ENCODE data around the gene SLC25A21. TPM values are rescaled to one million over a fixed set of nuclear protein-coding genes. Genes with fewer than 3 reads are reported as not detected.

SLC25A21 gene
- total RNA-seq, 2 experiments from 2014 or later, result not detected

DNA sequence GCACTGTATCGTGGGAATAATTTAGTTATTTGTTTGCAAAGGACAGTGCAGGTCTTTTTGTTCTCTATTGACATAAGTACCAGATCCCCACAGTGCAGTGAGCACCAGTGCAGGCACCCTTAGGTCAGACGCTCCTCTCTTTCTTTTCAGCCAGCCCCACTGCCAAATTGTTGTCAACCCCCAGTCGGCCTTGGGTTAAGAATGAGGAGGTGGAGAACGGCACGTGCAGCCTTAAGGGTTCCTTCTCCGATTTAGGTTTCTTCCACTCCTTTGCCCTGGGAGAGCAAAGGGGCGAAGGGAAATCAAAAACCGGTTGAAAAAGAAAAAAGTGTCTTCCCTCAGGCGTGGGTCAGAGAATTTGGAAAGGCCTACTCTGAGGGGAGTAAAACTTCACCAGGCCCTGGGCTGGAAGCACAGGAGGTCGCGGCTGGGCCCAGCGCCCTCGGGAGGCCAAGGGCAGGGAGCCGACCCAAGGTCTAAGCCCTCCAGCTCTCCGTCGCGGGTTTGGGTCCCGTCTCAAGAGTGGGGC is 506.5 kb downstream of the SLC25A21 start:
- POLR2A ChIA-PET, result no interaction called here

DNA sequence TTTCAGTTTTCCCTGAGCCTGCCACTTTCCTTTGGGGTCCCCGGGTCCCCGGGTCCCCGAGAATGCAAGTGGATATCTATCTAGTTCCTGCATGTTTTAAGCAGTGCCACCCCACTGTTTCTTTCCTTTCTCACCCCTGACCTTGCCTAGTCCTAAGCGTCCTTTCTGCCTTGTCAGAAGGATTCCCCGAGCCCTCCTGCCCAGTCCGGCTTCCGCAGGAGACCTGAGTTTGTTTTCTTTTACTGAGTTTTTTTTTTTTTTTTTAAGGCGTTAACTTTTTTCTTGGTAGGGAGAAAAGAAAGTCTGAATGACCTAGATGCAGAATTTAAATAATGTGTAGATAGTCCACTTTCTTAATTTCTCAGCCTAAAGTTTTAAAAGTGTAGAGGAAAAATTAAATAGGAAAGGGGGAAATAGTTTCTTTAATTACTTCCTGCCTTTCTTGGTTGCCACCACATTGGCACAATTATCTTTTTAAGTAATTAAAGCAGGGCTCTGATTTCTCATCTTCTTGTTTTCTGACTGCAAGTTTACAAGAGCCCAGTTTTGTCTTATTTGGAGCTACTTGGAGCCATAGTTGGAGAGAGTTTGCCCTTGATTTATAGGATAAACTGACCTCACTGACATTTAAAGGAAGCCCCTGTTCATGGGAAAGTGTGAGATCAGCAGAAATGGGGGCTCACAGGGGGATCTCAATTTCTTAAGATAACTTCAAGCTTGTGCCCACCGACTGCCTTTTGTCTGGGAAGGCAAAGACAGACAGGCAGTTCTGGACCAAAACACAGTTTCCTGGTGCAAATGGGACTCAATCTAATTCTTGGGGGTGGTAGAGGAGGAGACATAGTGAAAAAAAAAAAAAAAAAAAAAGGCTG is 507.8 kb downstream of the SLC25A21 start:
- Mint-ChIP-seq H3K4me3 (no peak overlapping the region), H3K27me3 (peaks cover 73% of the 10 kb centered on the region)

More for the DNA sequence above, 506.5 kb downstream of the SLC25A21 start:
- Mint-ChIP-seq H3K4me3 (no peak overlapping the region), H3K27ac (no peak overlapping the region), H3K36me3 (ENCODE audit: low read depth) (peaks cover 3% of the 10 kb centered on the region), H3K4me1 (ENCODE audit: low read depth) (peaks cover 26% of the 10 kb centered on the region), H3K9me3 (peaks cover 5% of the 10 kb centered on the region), H3K27me3 (peaks cover 61% of the 10 kb centered on the region)
- intact Hi-C loops (cut with micrococcal nuclease), result loop anchor here (5.0 kb wide), 1 partner anchor 144 kb away; the partner anchor contains the start of gene NKX2-1
- CTCF ChIA-PET, result no interaction called here
- DNase-seq (no peak), ATAC-seq (no peak)
- TF ChIP-seq, protein P1, sequence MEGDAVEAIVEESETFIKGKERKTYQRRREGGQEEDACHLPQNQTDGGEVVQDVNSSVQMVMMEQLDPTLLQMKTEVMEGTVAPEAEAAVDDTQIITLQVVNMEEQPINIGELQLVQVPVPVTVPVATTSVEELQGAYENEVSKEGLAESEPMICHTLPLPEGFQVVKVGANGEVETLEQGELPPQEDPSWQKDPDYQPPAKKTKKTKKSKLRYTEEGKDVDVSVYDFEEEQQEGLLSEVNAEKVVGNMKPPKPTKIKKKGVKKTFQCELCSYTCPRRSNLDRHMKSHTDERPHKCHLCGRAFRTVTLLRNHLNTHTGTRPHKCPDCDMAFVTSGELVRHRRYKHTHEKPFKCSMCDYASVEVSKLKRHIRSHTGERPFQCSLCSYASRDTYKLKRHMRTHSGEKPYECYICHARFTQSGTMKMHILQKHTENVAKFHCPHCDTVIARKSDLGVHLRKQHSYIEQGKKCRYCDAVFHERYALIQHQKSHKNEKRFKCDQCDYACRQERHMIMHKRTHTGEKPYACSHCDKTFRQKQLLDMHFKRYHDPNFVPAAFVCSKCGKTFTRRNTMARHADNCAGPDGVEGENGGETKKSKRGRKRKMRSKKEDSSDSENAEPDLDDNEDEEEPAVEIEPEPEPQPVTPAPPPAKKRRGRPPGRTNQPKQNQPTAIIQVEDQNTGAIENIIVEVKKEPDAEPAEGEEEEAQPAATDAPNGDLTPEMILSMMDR (IDR thresholded peaks at IDR 0.05), result no peak

DNA sequence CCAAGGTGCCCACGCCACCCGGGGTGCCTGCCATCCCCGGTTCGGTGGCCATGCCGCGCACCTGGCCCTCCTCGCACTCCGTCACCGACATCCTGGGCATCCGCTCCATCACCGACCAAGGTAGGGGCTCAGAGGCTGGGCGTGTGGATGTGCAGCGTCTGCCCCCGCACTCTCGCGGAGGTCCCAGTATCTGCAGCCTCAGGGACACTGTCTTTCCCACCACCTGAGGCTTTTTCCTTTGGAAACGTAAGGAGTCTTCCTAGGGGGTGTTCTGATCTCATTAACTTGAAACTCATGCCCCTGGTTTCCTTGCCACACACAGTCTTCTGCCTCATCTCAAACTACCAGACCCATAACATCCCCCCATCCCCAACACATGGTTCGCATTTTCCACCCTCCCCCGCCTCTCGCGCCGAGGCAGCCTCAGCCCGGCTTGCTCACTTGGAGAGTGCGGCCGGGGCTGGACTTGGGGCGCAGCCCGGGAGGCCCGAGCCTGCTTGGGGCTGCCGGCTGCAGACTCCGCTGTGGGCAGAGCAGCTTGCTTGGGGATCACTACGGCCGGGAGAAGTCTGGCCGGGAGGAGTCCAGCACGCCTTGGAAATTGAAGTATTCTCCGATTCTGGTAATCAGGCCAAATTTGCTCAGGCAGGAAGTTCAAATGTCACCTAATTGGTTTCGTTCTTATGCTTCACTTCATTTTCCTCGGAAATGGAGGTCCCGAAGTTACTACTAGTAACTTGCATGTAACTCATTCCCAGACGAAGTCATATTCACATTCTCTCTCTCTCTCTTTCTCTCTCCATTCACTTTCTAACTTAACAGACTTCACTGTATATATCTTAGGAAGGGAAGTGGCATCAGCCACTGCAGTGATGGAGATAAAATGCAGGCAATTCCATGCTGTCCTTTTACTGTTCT is 508.7 kb downstream of the SLC25A21 start:
- peaks cover 80% of the 10 kb centered on the region for H3K27me3 Mint-ChIP-seq
- POLR2A ChIA-PET, result no interaction called here
- DNase-seq, result no peak
- TF ChIP-seq, protein P1 (IDR thresholded peaks at IDR 0.05), result no peak
- ATAC-seq, result no peak
- peaks cover 3% of the 10 kb centered on the region for H3K36me3 Mint-ChIP-seq (ENCODE audit: low read depth)
- CTCF ChIA-PET, result no interaction called here
- H3K9me3 Mint-ChIP-seq, result peaks cover 5% of the 10 kb centered on the region
- H3K4me1 Mint-ChIP-seq (ENCODE audit: low read depth), result peaks cover 30% of the 10 kb centered on the region
- H3K27ac Mint-ChIP-seq, result no peak overlapping the region
- intact Hi-C loops (cut with micrococcal nuclease), result no loop called here
- H3K4me3 Mint-ChIP-seq, result peak overlapping the region; percentile 14

More for the DNA sequence above, 507.8 kb downstream of the SLC25A21 start:
- TF ChIP-seq, protein P1 (IDR thresholded peaks at IDR 0.05), result no peak
- CTCF ChIA-PET, result interaction anchor here (0.6 kb wide), 1 partner anchor 9 kb away, joined by 3 read pairs; no protein-coding TSS in a partner anchor
- ATAC-seq, result no peak
- Mint-ChIP-seq H3K9me3 (peaks cover 5% of the 10 kb centered on the region), H3K36me3 (ENCODE audit: low read depth) (peaks cover 3% of the 10 kb centered on the region), H3K27ac (no peak overlapping the region), H3K4me1 (ENCODE audit: low read depth) (peaks cover 28% of the 10 kb centered on the region)
- intact Hi-C loops (cut with micrococcal nuclease), result loop anchor here (5.0 kb wide), 1 partner anchor 142 kb away; the partner anchor contains the start of gene NKX2-1
- POLR2A ChIA-PET, result no interaction called here
- no peak for DNase-seq

DNA sequence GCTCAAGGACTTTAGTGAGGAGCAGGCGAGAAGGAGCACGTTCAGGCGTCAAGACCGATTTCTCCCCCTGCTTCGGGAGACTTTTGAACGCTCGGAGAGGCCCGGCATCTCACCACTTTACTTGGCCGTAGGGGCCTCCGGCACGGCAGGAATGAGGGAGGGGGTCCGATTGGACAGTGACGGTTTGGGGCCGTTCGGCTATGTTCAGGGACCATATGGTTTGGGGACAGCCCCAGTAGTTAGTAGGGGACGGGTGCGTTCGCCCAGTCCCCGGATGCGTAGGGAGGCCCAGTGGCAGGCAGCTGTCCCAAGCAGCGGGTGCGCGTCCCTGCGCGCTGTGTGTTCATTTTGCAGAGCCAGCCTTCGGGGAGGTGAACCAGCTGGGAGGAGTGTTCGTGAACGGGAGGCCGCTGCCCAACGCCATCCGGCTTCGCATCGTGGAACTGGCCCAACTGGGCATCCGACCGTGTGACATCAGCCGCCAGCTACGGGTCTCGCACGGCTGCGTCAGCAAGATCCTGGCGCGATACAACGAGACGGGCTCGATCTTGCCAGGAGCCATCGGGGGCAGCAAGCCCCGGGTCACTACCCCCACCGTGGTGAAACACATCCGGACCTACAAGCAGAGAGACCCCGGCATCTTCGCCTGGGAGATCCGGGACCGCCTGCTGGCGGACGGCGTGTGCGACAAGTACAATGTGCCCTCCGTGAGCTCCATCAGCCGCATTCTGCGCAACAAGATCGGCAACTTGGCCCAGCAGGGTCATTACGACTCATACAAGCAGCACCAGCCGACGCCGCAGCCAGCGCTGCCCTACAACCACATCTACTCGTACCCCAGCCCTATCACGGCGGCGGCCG is 509.6 kb downstream of the SLC25A21 start:
- CTCF ChIA-PET, result no interaction called here
- H3K36me3 Mint-ChIP-seq (ENCODE audit: low read depth), result peaks cover 3% of the 10 kb centered on the region
- DNase-seq (no peak), ATAC-seq (no peak)
- H3K4me1 Mint-ChIP-seq (ENCODE audit: low read depth), result peaks cover 30% of the 10 kb centered on the region
- H3K9me3 Mint-ChIP-seq, result peaks cover 5% of the 10 kb centered on the region
- H3K27ac Mint-ChIP-seq, result no peak overlapping the region
- TF ChIP-seq, protein P1 (IDR thresholded peaks at IDR 0.05), result no peak
- intact Hi-C loops (cut with micrococcal nuclease), result no loop called here
- no peak overlapping the region for H3K4me3 Mint-ChIP-seq
- peaks cover 86% of the 10 kb centered on the region for H3K27me3 Mint-ChIP-seq
- POLR2A ChIA-PET, result no interaction called here

Measured in activated CD8-positive, alpha-beta T cell treated with anti-CD3 and anti-CD28 coated beads for 36 hours (primary cell).